Stimulated activated CD4-positive, alpha-beta T cell treated with anti-CD3 and anti-CD28 coated beads, TNF-alpha, amount 100 ng/mL, for 1 hour (primary cell): ENCODE measurements around the gene RAB3GAP2.
"Not testable (repeated sequence)": the region's sequence is repeated elsewhere in the genome, so short reads cannot be mapped to it uniquely, and the experiment has no call there.

ENCODE experiments used
- DNase-seq, 3 donors: peaks; one replicate each; pipeline ENCODE4 v3.0.0-alpha.2; 2020; ENCODE audit warnings: low read depth in 3 of 3, low spot score in 1 of 3

The RAB3GAP2 gene

DNA sequence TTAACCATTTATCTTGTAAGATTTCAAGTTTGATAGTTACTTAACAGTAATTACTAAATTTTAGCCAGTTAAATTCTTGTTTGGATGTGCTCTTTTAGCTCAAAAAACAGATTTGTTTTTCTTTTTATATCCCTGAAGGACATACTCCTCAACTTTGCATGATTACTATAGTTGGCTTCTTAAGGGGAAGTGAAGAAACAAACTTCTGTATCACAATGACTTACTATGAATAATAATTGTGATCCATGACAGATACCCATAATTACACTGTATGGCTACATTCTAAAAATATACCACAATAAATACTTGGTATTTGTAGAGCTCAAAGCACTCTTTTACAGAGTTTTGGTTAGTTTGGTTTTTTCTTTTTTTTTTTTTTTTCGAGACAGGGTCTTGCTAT is 122.5 kb downstream of the RAB3GAP2 start:
- no peak for DNase-seq

DNA sequence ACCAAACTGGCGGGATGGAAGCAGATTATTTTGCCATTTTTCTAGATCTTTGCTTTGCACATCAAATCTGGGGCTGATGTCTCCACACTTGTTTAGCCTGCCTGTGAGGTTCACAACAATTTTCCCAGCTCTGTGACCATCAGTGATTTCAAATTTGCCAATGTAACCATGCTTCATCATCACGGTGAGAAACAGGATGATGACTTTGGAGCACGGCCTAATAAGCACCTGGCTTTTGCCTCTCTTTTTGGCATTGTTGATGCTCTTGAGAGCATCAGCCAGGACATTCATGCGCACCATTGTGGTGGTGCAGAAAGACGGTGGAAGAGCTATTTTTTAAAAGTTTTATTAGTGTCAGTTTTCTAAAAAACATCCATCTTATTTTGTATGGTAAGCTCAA is 128.2 kb downstream of the RAB3GAP2 start:
- no peak for DNase-seq

DNA sequence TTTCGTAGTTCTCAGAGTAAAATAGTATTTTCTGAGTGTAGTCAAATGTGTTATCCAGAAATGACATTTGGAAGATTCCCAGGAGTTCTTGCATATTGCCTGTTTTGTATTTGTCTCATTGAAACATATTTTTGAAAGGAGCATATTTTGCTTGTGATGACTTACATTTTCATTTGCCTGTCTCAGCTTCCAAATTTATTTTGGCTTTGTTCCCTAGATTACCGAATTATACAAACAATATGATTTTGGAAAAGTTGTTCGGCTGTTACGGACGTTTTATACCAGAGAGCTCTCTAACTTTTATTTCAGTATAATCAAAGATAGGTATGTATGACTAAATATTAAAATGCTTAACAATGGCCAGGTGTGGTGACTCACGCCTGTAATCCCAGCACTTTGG is 132.3 kb downstream of the RAB3GAP2 start:
- no peak for DNase-seq

DNA sequence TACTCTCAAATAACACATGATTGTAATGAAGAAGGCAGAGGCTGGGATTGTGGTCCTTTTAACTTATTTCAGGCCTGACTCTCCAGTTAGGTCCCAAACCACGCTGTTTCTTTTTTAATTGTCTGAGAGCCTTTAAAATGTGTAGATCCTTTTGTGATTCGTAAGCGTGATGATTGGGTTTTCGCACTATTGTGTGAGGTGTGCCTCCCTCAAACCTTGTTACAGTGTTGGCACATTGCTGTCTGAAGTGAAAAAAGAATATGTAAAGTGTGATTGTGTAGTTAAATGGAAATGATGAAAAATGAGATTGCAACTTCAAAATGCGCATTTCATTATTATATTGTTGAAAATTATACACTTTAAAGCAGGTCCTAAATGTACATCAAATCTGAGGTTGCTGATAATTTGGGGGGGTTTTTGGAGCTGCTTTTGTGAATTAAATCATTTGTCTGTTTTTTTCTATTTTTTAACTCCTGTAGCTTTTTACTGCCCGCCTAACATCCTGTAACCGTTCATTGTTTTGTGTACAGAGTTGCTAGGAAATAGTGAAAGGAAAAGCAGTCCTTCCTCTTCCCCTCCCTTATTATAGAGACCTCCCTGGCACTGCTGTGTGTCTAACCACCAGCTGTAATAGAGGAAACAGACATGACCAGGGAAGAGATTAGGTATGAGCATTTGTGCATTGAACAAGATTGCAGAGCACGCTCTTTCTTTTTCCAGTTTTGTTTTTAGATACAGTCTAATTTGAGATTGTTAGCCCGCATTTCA is 135.1 kb downstream of the RAB3GAP2 start:
- DNase-seq = no peak

DNA sequence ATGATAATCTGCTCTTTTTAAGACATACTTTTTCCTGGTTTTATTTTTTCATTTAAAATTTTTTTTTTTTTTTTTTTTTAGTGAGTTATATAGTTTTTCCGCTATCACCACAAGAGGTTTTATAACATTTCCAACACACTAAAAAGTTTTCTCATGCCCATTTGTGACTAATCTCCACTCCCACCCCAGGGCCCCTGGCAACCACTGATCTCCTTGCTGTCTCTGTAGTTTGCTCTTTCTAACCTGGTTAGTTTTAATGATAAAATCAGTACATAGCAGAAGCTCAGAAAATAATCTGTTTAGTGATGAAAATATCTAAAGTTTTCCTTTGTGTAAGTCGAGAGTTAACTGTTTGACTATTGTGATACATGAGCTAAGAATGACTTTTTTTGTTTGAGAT is 136.5 kb downstream of the RAB3GAP2 start:
- no peak for DNase-seq

DNA sequence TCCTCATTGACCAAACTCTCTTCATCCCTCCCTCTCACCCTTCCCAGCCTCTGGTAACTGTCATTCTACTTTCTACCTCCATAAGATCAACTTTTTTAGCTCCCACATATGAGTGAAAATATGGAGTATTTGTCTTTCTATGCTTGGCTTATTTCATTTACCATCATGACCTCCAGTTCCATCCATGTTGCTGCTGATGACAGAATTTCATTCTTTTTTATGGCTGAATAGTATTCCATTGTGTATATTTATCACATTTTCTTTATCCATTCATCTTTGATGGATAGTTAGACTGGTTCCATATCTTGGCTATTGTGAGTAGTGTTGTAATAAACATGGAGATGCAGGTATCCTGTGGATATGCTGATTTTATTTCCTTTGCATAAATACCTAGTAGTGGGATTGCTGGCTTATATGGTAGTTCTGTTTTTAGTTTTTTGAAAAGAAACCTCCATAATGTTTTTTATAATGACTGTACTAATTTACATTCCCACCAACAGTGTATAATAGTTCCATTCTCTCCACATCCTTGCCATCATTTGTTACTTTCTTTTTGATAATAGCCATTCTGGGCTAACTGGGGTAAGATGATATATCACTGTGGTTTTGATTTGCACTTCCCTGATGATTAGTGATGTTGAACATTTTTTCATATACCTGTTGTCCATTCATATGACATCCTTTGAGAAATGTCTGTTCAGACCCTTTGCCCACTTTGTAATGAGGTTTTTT is 142.6 kb downstream of the RAB3GAP2 start:
- DNase-seq = no peak

DNA sequence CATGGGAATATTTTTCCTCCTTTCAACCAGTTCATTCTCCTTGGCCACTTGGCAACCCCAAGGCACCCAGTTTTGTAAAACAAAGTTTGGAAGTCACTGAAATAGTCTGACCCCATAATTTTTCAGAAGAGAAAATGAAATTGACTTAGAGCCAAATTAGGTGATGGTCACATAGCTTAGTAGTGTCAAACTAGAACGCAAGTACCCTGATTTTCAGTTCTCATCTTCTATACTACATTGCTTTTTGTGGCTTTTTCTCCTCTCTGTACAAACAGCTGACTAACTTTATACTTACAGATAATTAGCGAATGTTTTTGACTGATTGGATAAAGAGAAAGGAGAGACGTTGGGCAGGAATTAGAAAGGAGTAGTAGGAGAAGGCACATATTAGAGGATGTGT is 145.2 kb downstream of the RAB3GAP2 start:
- no peak for DNase-seq

DNA sequence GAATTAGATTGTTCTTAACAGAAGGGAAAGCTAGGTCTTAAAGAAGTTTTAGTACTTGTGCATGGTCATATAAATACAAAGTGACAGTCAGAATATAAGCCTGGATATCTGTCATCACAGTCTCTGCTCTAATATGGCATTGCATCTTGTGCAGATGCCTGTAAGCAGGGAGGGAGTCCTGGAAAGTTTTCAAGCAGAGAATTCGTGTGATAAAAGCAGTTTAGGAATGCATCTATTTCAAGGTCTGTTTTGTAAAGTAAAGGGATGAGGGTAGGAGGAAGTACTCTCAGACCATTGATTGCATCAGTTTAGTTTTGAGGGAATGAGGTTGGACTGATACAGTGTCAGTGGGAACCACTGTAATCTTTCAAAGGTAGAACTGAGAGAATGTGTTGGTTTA is 147.7 kb downstream of the RAB3GAP2 start:
- DNase-seq = no peak

DNA sequence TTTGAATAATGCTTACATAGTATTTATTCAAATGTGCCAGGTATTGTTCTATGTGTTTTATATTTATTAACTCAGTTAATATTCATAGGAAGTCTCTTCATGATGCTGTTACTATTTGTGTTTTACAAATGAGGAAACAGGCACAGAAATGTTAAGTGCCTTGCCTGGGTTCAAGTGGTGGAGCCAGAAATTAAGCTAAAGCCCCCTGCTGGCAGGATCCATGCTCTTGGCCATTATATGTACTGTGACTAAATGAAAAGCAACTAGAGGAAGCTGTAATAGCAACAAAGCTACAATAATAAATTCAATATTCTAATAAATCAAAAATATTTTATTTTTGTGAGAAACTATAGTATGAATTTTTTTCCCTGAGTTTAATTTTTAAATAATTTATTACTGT is 148.4 kb downstream of the RAB3GAP2 start:
- DNase-seq = no peak

DNA sequence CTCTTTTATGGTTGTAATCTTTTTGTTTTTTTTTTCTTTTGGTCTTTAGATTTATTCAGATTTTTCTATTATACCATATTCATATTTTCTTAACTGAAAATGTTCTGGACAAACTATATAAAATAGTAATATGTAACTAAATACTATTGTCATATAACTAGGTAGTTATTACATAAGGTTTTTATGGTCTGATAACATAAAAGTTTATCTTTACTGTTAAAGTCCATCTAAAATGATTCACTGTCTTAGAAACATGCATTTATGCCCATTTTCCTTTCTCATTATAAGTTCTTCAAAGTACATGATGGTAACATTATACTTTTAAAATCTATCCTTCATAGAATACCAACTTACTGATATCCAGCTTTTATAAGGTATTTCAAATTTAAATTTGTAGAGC is 149.2 kb downstream of the RAB3GAP2 start:
- DNase-seq = no peak

DNA sequence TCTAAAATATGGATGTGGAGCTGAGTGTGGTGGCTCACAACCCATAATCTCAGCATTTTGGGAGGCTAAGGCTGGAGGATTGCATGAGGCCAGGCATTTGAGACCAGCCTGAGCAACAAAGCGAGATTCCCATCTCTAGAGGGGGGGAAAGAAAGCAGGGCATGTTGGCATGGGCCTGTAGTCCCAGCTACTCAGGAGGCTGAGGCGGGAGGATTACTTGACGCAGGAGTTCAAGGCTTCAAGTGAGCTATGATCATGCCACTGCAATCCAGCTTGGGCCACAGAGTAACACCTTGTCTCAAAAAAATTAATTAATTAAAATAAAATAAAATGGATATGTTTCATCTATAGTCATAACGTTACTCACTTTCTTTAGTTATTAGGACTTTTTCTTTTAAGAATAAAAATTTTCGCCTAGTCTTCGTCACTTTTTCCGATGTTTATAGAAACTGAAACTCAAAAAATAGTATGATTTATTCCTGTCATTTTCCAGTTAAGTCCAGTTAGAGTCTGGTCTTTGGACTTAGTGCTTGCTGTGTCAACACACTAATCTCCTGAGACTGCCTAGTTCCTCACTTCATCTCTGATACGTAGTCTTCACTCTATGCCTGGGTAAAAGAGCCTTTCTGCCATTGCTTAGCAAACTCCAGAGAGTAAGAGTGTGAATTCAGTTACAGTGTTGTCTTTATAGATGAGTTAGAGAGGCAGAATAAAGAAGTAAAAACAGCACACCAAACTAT is 150.3 kb downstream of the RAB3GAP2 start:
- no peak for DNase-seq

DNA sequence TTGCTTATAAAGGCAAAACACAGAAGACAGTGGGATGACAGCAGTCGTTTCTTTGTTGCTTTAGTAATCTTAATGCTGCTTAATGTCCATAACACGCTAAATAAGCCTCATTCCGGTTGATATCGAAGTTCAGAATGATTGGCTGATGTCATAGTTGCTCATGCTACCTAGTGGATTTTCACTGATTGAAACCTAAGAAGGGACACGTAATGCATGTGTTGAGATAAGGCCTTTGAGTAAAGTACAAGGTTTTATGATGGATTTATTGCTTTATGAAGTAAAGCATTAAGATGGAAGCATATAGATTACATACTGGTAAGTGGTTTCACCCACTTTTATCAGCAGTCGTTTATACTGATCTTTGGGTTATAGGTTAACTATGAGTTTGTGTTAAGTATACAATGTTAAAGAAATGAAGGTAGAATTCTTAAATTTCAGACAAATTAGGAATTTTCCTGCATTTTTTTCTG is 153.2 kb downstream of the RAB3GAP2 start:
- no peak for DNase-seq

DNA sequence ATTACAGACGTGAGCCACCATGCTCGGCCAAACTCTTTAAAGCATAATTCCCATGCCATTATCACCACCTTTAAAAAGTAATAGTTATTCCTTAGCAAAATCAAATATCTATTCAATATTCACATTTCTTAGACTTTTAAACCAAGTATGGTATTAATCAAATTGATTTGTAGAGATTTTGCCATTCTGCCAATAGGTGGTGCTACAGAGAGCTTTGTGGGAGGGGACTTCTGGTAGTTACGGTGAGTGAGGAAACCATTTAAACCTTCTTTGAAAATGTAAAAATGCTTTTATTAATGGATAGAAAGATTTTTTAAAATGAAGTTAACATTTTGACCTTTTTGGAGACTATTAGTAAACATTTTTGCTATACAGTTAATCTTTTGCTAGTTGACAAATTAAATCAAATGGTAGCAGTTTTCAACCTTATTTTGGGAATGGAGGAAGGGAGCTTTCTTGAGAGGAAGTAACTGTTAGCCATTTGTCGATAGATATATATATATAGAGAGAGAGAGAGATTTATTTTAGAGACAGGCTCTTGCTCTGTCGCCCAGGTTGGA is 159.0 kb downstream of the RAB3GAP2 start:
- DNase-seq = no peak

DNA sequence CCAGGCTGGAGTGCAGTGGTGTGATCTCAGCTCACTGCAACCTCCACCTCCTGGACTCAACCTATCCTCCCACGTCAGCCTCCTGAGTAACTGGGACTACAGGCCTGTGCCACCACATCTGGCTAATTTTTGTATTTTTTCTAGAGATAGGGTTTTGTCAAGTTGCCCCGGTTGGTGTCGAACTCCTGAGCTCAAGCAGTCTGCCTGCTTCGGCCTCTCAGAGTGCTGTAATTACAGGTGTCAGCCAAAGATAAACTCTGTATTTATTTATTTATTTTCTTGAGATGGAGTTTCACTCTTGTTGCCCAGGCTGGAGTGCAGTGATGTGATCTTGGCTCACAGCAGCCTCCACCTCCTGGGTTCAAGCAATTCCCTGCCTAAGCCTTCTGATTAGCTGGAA is 159.7 kb downstream of the RAB3GAP2 start:
- DNase-seq = not testable (repeated sequence)

DNA sequence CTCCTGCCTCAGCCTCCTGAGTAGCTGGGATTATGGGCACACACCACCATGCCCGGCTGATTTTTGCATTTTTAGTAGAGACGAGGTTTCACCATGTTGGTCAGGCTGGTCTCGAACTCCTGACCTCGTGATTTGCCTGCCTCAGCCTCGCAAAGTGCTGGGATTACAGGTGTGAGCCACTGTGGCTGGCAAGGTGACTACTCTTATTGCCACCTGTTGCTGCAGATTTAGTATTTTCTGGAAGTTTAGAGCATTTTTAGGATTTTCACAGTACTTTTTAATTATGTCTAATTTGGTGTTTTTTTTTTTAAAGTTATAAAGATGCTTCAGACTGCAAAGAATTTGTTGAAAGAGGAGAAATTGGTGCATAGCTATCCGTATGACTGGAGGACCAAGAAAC is 161.8 kb downstream of the RAB3GAP2 start:
- not testable (repeated sequence) for DNase-seq

DNA sequence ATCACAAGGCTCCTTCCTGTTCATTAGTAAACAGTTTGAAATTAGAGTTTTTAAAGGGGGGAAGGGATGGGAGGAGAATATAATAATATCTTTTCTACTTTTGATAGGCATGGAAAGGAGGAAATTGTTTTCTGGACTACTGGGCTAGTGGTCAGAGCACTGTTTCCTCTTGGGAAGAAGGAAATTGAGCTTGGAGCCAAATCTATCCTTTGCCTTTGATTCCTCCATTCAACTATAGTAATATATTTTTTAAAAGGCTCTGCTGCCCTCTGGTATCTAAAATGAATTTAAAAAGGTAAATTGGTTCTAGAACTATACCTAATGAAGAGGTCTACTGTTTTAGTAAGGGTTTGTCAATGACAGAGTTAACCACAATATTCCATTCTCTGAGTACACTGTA is 172.4 kb downstream of the RAB3GAP2 start:
- DNase-seq = no peak
